Neural progenitor cell (in vitro differentiated cells): Measurements from ENCODE around the gene UTP14A.

Experiments used
- EZH2 ChIP-seq: fragments of 200-600 bp; sonication (generic); IDR thresholded peaks from 2 replicates; pipeline ENCODE4 v1.6.1; 2017; ENCODE audit warnings: antibody characterized with exemption, mild to moderate bottlenecking, moderate library complexity
- EZH2phosphoT487 ChIP-seq: fragments of 200-600 bp; sonication (generic); IDR thresholded peaks from 2 replicates; pipeline ENCODE4 v1.6.1; 2017; ENCODE audit warnings: antibody characterized with exemption
- TF ChIP-seq, protein P1 (sequence below): fragments of 200-600 bp; sonication (generic); IDR thresholded peaks from 2 replicates; pipeline ENCODE4 v1.5.1; 2017; ENCODE audit warnings: antibody characterized with exemption, mild to moderate bottlenecking

GRCh38 chrX:129976441-129976840 is 70.5 kb downstream of the UTP14A start:
- TF ChIP-seq, protein P1, sequence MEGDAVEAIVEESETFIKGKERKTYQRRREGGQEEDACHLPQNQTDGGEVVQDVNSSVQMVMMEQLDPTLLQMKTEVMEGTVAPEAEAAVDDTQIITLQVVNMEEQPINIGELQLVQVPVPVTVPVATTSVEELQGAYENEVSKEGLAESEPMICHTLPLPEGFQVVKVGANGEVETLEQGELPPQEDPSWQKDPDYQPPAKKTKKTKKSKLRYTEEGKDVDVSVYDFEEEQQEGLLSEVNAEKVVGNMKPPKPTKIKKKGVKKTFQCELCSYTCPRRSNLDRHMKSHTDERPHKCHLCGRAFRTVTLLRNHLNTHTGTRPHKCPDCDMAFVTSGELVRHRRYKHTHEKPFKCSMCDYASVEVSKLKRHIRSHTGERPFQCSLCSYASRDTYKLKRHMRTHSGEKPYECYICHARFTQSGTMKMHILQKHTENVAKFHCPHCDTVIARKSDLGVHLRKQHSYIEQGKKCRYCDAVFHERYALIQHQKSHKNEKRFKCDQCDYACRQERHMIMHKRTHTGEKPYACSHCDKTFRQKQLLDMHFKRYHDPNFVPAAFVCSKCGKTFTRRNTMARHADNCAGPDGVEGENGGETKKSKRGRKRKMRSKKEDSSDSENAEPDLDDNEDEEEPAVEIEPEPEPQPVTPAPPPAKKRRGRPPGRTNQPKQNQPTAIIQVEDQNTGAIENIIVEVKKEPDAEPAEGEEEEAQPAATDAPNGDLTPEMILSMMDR, result no peak
- TF ChIP-seq EZH2 (no peak), EZH2phosphoT487 (no peak)
